ENCODE measurements around the gene MTMR2. TPM values are rescaled to one million over a fixed set of nuclear protein-coding genes. Genes with fewer than 3 reads are reported as not detected.

MTMR2 gene
- total and polyA plus RNA-seq, 9 of the 15 experiments (the other 6 are each of a cell fraction or from before 2014, with no cell fraction given) = 12.6 to 35.8 (median 25.2) TPM

DNA sequence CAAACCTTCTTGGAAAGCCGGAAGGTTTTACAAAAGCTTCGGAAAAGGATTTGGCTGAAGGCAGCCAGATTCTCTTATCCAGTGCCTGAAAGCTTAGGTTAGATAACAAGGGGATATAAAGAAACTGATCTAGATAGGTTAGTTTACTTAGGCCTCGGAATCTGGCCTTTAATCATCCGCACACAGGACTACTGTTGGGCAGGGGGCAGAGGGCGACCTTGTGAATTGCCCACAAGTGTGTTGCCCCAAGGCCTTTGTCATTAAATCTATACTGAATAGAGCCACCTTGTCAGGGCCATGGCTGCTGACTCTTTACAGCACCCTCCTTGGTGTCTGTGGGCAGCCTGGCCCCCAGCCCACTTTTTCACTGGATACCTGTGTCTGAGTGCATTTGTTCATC is 9.7 kb upstream of the MTMR2 start:
- TF ChIP-seq EGR1 (conservative IDR thresholded peaks at IDR 0.05) (no peak), PHF20 (IDR thresholded peaks at IDR 0.05; ENCODE audit: partially characterized antibody) (no peak), HNRNPH1 (optimal IDR thresholded peaks at IDR 0.05; ENCODE audit: low read depth, low read length) (no peak)
- Histone ChIP-seq H3K27me3 (ENCODE audit: control insufficient read depth in 2 of 2, insufficient read depth in 2 of 2, low read length in 2 of 2) (peaks cover 0 to 5% of the 10 kb centered on the region in 2 experiments; a peak in 1 of 5 replicates), H2AFZ (ENCODE audit: low read depth, low read length) (no peak overlapping the region), H3K36me3 (ENCODE audit: control insufficient read depth, insufficient read depth, low read length) (no peaks in the 10 kb centered on the region), H3K9me1 (ENCODE audit: control insufficient read depth, insufficient read depth, low read length) (no peaks in the 10 kb centered on the region), H3K27ac (ENCODE audit: extremely low read depth, low read depth, low read length) (no peak overlapping the region), H3K9ac (ENCODE audit: insufficient read depth in 1 of 2, low read depth in 2 of 2, low read length in 2 of 2) (no peak overlapping the region), H3K4me3 (no peak overlapping the region), H3K9me3 (replicated peaks; ENCODE audit: control insufficient read depth, insufficient read depth, low read depth, low read length) (no peaks in the 10 kb centered on the region), H3K4me2 (ENCODE audit: insufficient read depth, low read length) (no peak overlapping the region), H4K20me1 (replicated peaks; ENCODE audit: control insufficient read depth, insufficient read depth, low read length) (no peaks in the 10 kb centered on the region), H3K4me1 (replicated peaks in 1 of 2; ENCODE audit: control insufficient read depth in 2 of 2, insufficient read depth in 2 of 2, low read length in 2 of 2) (no peaks in the 10 kb centered on the region; a peak in 1 of 5 replicates), H3K79me2 (ENCODE audit: control insufficient read depth, insufficient read depth, low read length) (no peaks in the 10 kb centered on the region)
- in situ Hi-C loops (cut with MboI) = no loop called here
- ATAC-seq = no peak
- POLR2A ChIA-PET = interaction anchor here (1.6 kb wide), 1 partner anchor 9 kb away, joined by 6 read pairs; the partner anchor contains the start of gene MTMR2
- WGBS (ENCODE audit: insufficient coverage, low coverage, missing lambda C conversion rate) = 26% methylated on average over 5 of the region's 5 CpGs
- intact Hi-C loops (cut with micrococcal nuclease) = no loop called here
- CTCF ChIA-PET (ENCODE audit: low intra/inter-chr PET ratio) = interaction anchor here (0.6 kb wide), 1 partner anchor 18 kb away, joined by 3 read pairs; no protein-coding TSS in a partner anchor
- no peak for DNase-seq (ENCODE audit: extremely low read depth in 1 of 4, low spot score in 3 of 4)
- no peak for FAIRE-seq
- BruUV-seq (replicated peaks) = no TSS peak

DNA sequence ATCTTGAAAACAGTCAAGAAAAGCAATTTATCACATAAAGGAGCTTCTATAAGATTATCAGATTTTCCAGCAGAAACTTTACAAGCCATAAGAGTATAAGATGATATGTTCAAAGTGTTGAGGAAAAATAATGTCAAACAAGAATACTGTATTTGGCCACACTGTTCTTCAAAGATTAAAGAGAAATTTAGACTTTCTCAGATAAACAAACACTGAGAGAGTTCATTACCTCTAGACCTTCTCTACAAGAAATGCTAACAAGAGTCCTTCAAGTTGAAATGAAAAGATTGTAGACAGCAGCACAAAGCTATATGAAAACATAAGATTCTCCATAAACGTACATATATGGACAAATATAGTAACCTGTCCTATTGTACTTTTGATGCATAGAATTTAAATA is 8.0 kb upstream of the MTMR2 start:
- Histone ChIP-seq H3K27ac (ENCODE audit: extremely low read depth, low read depth, low read length) (no peak overlapping the region), H3K27me3 (ENCODE audit: control insufficient read depth in 2 of 2, insufficient read depth in 2 of 2, low read length in 2 of 2) (peaks cover 0 to 5% of the 10 kb centered on the region in 2 experiments; a peak in 1 of 5 replicates), H3K9me3 (replicated peaks; ENCODE audit: control insufficient read depth, insufficient read depth, low read depth, low read length) (no peaks in the 10 kb centered on the region), H3K79me2 (ENCODE audit: control insufficient read depth, insufficient read depth, low read length) (no peaks in the 10 kb centered on the region), H3K36me3 (ENCODE audit: control insufficient read depth, insufficient read depth, low read length) (no peaks in the 10 kb centered on the region), H3K4me3 (no peak overlapping the region), H3K4me2 (ENCODE audit: insufficient read depth, low read length) (no peak overlapping the region), H2AFZ (ENCODE audit: low read depth, low read length) (no peak overlapping the region), H4K20me1 (replicated peaks; ENCODE audit: control insufficient read depth, insufficient read depth, low read length) (no peaks in the 10 kb centered on the region), H3K9me1 (ENCODE audit: control insufficient read depth, insufficient read depth, low read length) (no peaks in the 10 kb centered on the region), H3K4me1 (replicated peaks in 1 of 2; ENCODE audit: control insufficient read depth in 2 of 2, insufficient read depth in 2 of 2, low read length in 2 of 2) (no peaks in the 10 kb centered on the region; a peak in 1 of 5 replicates), H3K9ac (ENCODE audit: insufficient read depth in 1 of 2, low read depth in 2 of 2, low read length in 2 of 2) (no peak overlapping the region)
- 17% methylated on average over 1 of the region's 1 CpG for WGBS (ENCODE audit: insufficient coverage, low coverage, missing lambda C conversion rate)
- ATAC-seq (no peak), DNase-seq (ENCODE audit: extremely low read depth in 1 of 4, low spot score in 3 of 4) (no peak), FAIRE-seq (no peak)
- no TSS peak for BruUV-seq (replicated peaks)
- ChIA-PET CTCF (ENCODE audit: low intra/inter-chr PET ratio) (no interaction called here), POLR2A (no interaction called here)
- in situ Hi-C loops (cut with MboI) = no loop called here
- intact Hi-C loops (cut with micrococcal nuclease) = no loop called here
- no peak for TF ChIP-seq HDAC6 (IDR thresholded peaks at IDR 0.05; ENCODE audit: low read depth, low read length)
